Limb (tissue), 2 donors: ENCODE data around the gene KLHL29.

ENCODE experiments used
- DNase-seq, 2 donors: peaks; one replicate each; pipeline ENCODE4 v3.0.0-alpha.2; 2016; ENCODE audit errors: extremely low spot score in 2 of 2

The KLHL29 gene

GRCh38 chr2:23469142-23469540 is 84.2 kb downstream of the KLHL29 start:
- DNase-seq = no peak

GRCh38 chr2:23475036-23475435 is 90.1 kb downstream of the KLHL29 start:
- no peak for DNase-seq

- DNase-seq = no peak
Measured at GRCh38 chr2:23475473-23475872, 90.5 kb downstream of the KLHL29 start.

GRCh38 chr2:23476786-23477185 is 91.8 kb downstream of the KLHL29 start:
- no peak for DNase-seq

- DNase-seq = no peak
Measured at GRCh38 chr2:23477392-23477791, 92.4 kb downstream of the KLHL29 start.

GRCh38 chr2:23478087-23478932 is 93.3 kb downstream of the KLHL29 start:
- DNase-seq = no peak

- DNase-seq = no peak
Measured at GRCh38 chr2:23478933-23479683, 94.1 kb downstream of the KLHL29 start.

GRCh38 chr2:23480957-23481797 is 96.2 kb downstream of the KLHL29 start:
- DNase-seq = peak; percentile 60 to 72

GRCh38 chr2:23482188-23482587 is 97.2 kb downstream of the KLHL29 start:
- DNase-seq = no peak

- no peak for DNase-seq
Measured at GRCh38 chr2:23482607-23483006, 97.6 kb downstream of the KLHL29 start.

GRCh38 chr2:23483791-23484190 is 98.8 kb downstream of the KLHL29 start:
- DNase-seq = no peak

GRCh38 chr2:23484275-23484674 is 99.3 kb downstream of the KLHL29 start:
- DNase-seq = no peak

GRCh38 chr2:23484767-23485166 is 99.8 kb downstream of the KLHL29 start:
- no peak for DNase-seq

GRCh38 chr2:23485261-23485660 is 100.3 kb downstream of the KLHL29 start:
- DNase-seq = no peak

- no peak for DNase-seq
Measured at GRCh38 chr2:23485841-23486683, 101.1 kb downstream of the KLHL29 start.

- DNase-seq = no peak
Measured at GRCh38 chr2:23486684-23487075, 101.7 kb downstream of the KLHL29 start.

- DNase-seq = no peak
Measured at GRCh38 chr2:23487735-23488492, 102.9 kb downstream of the KLHL29 start.

- DNase-seq = no peak
Measured at GRCh38 chr2:23488584-23488983, 103.6 kb downstream of the KLHL29 start.

GRCh38 chr2:23489471-23490322 is 104.7 kb downstream of the KLHL29 start:
- DNase-seq = no peak
